Measurements from ENCODE around the gene SYNE2.
"Not testable (repeated sequence)": the region's sequence is repeated elsewhere in the genome, so short reads cannot be mapped to it uniquely, and the experiment has no call there.

SYNE2 gene

GRCh38 chr14:64040044-64040443 lies 187.2 kb downstream of the SYNE2 start:
- no peak overlapping the region for H3K27ac ChIP-seq
- H3K4me3 ChIP-seq, result no peak overlapping the region
- TF ChIP-seq, protein P1, sequence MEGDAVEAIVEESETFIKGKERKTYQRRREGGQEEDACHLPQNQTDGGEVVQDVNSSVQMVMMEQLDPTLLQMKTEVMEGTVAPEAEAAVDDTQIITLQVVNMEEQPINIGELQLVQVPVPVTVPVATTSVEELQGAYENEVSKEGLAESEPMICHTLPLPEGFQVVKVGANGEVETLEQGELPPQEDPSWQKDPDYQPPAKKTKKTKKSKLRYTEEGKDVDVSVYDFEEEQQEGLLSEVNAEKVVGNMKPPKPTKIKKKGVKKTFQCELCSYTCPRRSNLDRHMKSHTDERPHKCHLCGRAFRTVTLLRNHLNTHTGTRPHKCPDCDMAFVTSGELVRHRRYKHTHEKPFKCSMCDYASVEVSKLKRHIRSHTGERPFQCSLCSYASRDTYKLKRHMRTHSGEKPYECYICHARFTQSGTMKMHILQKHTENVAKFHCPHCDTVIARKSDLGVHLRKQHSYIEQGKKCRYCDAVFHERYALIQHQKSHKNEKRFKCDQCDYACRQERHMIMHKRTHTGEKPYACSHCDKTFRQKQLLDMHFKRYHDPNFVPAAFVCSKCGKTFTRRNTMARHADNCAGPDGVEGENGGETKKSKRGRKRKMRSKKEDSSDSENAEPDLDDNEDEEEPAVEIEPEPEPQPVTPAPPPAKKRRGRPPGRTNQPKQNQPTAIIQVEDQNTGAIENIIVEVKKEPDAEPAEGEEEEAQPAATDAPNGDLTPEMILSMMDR (IDR thresholded peaks at IDR 0.05), result no peak
- DNase-seq (ENCODE audit: low spot score), result no peak

DNA sequence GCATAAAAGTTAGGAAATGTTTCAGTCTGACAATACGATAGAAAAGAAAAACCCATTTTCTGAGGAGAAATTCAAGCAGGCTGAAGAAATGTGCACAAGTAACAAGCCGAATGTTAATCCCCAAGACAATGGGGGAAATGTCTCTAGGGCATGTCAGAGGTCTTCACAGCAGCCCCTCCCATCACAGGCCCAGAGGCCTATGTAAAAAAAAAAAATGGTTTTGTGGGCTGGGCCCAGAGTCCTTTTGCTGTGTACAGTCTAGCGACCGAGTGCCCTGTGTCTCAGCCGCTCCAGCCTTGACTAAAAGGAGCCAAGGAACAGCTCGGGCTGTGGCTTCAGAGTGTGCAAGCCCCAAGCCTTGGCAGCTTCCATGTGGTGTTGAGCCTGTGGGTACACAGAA lies 190.5 kb downstream of the SYNE2 start:
- H3K27ac ChIP-seq; H3K4me3 ChIP-seq; DNase-seq (ENCODE audit: low spot score): not testable (repeated sequence)

DNA sequence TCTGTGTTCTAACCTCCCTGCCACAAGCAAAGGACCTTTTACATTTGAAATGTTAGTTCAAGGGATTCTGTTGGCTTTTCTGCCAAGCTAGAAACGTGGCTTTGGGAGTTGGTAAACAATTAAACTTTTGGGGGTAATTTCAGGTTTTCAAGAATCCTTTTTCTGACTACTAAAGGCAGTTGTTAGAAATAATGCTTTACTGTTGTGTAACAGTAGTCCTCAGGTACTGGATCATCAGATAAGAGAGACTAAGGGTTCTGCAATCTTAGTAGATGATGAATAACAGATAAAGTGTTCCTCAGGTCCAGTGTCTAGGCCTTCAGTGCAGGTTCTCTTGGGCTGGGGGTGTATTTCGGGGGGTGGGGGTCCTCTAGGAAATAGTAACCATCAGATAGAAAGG lies 192.3 kb downstream of the SYNE2 start:
- Histone ChIP-seq H3K4me3 (no peak overlapping the region), H3K27ac (no peak overlapping the region)
- TF ChIP-seq, protein P1 (IDR thresholded peaks at IDR 0.05), result no peak
- no peak for DNase-seq (ENCODE audit: low spot score)

DNA sequence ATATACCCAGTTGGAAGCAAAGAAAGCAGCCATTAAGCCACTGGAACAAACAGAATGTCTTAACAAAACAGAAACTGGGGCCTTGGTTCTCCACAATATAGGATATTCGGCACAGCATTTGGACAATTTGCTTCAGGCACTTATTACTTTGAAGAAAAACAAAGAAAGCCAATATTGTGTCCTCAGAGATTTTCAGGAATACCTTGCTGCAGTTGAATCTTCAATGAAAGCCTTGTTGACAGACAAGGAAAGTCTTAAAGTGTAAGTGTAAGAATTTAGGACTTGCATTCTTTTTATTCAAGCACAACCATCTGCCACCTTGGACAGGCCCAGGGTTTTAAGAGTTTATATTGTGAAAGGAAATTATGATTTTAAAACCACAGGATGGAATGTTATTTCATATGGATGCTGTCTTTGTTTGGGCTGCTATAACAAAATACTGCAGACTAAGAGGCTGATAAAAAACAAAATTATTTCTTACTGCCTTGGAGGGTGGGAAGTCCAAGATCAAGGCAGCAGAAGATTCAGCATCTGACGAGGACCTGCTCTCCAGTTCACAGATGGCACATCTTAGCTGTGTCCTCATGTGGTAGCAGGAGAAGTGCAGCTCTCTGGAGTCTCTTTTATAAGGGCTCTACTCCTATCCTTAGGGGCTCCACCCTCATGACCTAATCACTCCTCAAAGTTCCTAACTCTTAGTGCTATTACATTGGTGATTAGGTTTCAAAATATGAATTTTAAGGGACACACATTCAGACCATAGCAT lies 197.0 kb downstream of the SYNE2 start:
- TF ChIP-seq, protein P1 (IDR thresholded peaks at IDR 0.05), result no peak
- DNase-seq (ENCODE audit: low spot score), result no peak
- Histone ChIP-seq H3K27ac (no peak overlapping the region), H3K4me3 (no peak overlapping the region)

DNA sequence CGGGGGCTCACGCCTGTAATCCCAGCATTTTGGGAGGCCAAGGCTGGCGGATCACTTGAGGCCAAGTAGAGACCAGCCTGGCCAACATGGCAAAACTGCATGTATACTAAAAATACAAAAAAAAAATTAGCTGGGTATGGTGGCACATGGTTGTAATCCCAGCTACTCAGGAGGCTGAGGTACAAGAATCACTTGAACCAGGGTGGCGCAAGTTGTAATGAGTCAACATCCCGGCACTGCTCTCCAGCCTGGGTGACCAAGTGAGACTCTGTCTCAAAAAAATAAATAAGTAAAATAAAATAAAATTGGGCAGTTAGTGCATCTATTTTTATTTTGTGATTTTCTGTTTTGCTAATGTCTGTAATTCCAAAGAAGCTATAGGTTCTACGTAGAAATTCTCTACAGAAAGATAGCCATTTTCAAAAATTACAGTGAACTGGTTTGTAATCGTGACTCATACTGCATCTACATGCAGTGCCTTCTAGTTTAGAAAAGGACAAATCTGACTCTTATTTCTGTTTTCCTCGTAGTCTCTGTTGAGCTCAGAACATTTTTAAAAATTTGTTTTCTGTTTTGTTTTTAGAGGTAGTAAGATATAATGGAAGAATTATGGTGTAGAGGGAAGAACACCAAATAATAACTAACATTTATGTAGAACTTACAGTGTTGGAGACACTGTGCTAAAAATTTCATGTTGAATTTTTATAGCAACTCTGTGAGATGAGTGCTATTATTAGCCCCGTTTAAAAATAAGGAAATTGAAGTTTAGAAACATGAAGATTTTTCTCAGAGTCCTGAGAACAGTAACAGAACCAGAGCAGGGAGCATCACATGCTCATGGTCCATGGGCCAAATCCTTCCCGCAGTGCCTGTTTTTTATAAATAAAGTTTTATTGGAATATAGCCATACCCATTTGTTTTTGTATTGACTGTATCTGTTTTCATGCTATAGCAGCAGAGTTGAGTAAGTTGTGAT lies 201.2 kb downstream of the SYNE2 start:
- Histone ChIP-seq H3K4me3 (no peak overlapping the region), H3K27ac (peak overlapping the region; percentile 67 to 79)
- TF ChIP-seq, protein P1 (IDR thresholded peaks at IDR 0.05), result no peak
- no peak for DNase-seq (ENCODE audit: low spot score)

- H3K4me3 ChIP-seq, result no peak overlapping the region
- no peak overlapping the region for H3K27ac ChIP-seq
- DNase-seq (ENCODE audit: low spot score), result no peak
- TF ChIP-seq, protein P1 (IDR thresholded peaks at IDR 0.05), result no peak
These were observed 206.8 kb downstream of the SYNE2 start for GRCh38 chr14:64059454-64060198.

DNA sequence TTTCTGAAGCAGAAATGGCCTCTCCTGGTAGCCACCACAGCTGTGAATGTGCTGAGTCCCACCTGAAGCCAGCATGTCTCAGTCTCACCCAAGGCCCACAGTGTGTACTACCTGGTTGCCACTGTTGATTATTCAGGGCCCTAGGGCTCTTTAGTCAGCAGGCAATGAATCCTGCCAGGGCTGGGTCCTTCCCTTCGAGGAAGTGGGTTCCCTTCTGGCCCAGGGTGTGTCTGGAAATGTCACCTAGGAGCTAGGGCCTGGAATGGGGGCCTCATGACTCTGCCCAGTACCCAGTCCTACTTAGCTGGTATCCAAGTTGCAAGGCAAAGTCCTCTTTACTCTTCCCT lies 207.4 kb downstream of the SYNE2 start:
- TF ChIP-seq, protein P1 (IDR thresholded peaks at IDR 0.05), result no peak
- Histone ChIP-seq H3K4me3 (no peak overlapping the region), H3K27ac (no peak overlapping the region)
- no peak for DNase-seq (ENCODE audit: low spot score)

Data from coronary artery (tissue), 2 donors.